DND-41 (cell line): ENCODE data around the gene SOX18.

Experiments
- ATAC-seq: fragments of 200-7000 bp; cut with Tn5 transposase; 3 replicates; pipeline ENCODE4 v1.9.1; 2021; ENCODE audit warnings: low read depth; ENCODE audit not compliant: insufficient read depth
- DNase-seq: peaks from one replicate; pipeline ENCODE4 v3.0.0-alpha.2; 2020
- H2AFZ ChIP-seq: 2 replicates; pipeline ENCODE4 v1.6.0; 2012; ENCODE audit warnings: low read depth, low read length
- H3K27ac ChIP-seq: 2 replicates; pipeline ENCODE4 v1.5.1; 2012; ENCODE audit warnings: low read length, inconsistent platforms
- H3K27me3 ChIP-seq: fragments of 200-600 bp; sonication (generic); 2 replicates; pipeline ENCODE4 v1.6.0; 2012; ENCODE audit warnings: low read length, mild to moderate bottlenecking, inconsistent platforms; ENCODE audit not compliant: insufficient read depth, poor library complexity
- H3K36me3 ChIP-seq: 2 replicates; pipeline ENCODE4 v1.5.1; 2012; ENCODE audit warnings: low read length, inconsistent platforms; ENCODE audit not compliant: insufficient read depth
- H3K4me1 ChIP-seq: 2 replicates; pipeline ENCODE4 v1.5.1; 2012; ENCODE audit warnings: mild to moderate bottlenecking, low read length; ENCODE audit not compliant: insufficient read depth
- H3K4me2 ChIP-seq: 2 replicates; pipeline ENCODE4 v1.6.0; 2012; ENCODE audit warnings: mild to moderate bottlenecking, moderate library complexity, low read length, inconsistent platforms; ENCODE audit not compliant: insufficient read depth
- H3K4me3 ChIP-seq, 2 experiments: fragments of 200-600 bp in 1 of 2; shearing (Covaris generic) in 1 of 2; 2 replicates each; pipeline ENCODE4 v1.5.1; 2012 to 2016; ENCODE audit warnings: inconsistent platforms in 2 of 2, low read length in 2 of 2, mild to moderate bottlenecking in 2 of 2, low read depth in 1 of 2, moderate library complexity in 1 of 2
- H3K79me2 ChIP-seq: 2 replicates; pipeline ENCODE4 v1.6.0; 2012; ENCODE audit warnings: low read length, inconsistent platforms; ENCODE audit not compliant: insufficient read depth
- H3K9ac ChIP-seq: 2 replicates; pipeline ENCODE4 v1.6.0; 2012; ENCODE audit warnings: low read depth, mild to moderate bottlenecking, inconsistent platforms, low read length, moderate library complexity
- H3K9me3 ChIP-seq: 2 replicates; pipeline ENCODE4 v1.5.1; 2012; ENCODE audit warnings: low read length, moderate library complexity, mild to moderate bottlenecking, inconsistent platforms; ENCODE audit not compliant: insufficient read depth, severe bottlenecking
- H4K20me1 ChIP-seq: 2 replicates; pipeline ENCODE4 v1.6.0; 2012; ENCODE audit warnings: low read length; ENCODE audit not compliant: insufficient read depth
- CTCF ChIP-seq: IDR thresholded peaks from 2 replicates; pipeline ENCODE4 v1.5.1; 2012; ENCODE audit warnings: borderline replicate concordance, low read length, moderate library complexity, mild to moderate bottlenecking; ENCODE audit not compliant: poor library complexity, severe bottlenecking; ENCODE audit errors: extremely low read depth
- EZH2 ChIP-seq: IDR thresholded peaks from 3 replicates; pipeline ENCODE4 v1.6.1; 2012; ENCODE audit warnings: borderline replicate concordance, low read depth, mild to moderate bottlenecking, moderate library complexity, low read length, inconsistent platforms; ENCODE audit not compliant: severe bottlenecking

SOX18 gene

DNA sequence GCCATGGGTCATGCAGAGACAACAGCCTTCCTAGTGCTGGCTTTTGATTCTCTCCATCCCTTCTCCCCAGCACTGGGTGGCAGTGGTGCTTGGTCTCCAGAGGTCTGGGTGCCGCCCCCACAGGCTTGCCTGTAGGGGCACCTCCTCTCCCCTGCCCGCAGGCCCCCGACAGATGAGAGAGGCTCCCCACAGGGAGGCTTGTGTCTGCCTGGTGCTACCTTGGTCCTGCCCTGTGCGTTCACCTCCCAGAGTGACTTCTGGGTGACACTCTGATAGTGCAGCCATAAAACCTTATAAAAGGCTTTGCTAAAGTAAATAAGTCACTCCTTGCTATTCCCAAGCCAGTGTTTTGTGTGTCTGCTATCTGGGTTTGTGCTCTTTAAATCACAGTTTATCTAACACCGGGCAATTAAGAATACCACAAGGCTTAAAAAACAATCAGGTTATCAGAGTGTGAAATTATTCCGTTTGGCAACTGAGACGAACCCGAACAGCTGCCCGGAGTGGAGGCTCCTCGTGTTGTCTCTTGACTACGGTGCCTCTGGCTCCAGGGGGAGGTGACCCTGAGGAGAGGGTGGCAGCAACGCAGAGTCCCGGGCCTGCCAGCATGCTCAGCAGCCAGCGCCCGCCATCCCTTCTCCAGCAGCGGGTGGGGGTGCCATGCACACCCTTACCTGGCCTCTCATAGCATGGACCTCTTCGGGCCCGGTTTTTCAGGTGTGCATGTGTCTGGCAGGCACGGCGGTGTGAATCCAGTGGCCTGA, 18.9 kb downstream of the SOX18 start:
- Histone ChIP-seq H3K4me3 (no peak overlapping the region), H3K4me2 (no peak overlapping the region), H2AFZ (no peak overlapping the region), H3K36me3 (peaks cover 89% of the 10 kb centered on the region), H3K9me3 (no peaks in the 10 kb centered on the region), H4K20me1 (peaks cover 16% of the 10 kb centered on the region), H3K9ac (no peak overlapping the region), H3K27ac (no peak overlapping the region), H3K4me1 (0 out of 2 replicates have a peak, but pooled peaks cover 2% of the 10 kb centered on the region), H3K79me2 (no peaks in the 10 kb centered on the region), H3K27me3 (no peaks in the 10 kb centered on the region)
- no peak for DNase-seq
- no peak for TF ChIP-seq CTCF
- TF ChIP-seq EZH2, result no peak
- ATAC-seq, result no peak

DNA sequence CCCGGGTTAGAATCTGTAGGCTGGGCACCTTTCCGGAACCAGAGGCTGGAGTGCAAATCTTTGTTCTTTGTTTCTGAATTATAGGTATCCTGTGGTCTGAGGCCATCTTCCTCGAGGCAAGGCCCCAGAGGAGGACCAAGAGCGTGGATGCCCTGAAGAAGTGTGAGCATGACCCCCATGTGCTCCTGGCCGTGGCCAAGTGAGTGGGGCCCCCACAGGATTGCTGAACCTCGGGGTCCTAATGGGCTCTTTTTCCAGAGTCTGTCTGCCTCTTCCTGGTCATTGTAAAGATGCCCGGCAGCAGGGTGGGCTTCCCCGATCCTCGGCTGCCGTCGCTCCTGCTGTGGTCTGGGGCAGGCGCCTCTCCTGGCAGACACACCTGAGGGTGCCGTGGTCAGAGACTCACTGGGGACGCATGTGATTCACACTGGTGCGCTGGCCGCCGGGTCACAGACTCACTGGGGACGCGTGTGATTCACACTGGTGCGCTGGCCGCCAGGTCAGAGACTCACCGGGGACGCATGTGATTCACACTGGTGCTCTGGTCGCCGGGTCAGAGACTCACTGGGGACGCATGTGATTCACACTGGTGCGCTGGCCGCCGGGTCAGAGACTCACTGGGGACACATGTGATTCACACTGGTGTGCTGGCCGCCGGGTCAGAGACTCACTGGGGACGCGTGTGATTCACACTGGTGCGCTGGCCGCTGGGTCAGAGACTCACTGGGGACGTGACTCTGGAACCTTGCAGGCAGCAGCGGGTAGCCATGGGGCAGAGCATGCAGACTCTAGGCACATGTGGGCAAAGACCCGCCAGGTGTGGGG, 19.9 kb downstream of the SOX18 start:
- H2AFZ ChIP-seq, result no peak overlapping the region
- DNase-seq (no peak), ATAC-seq (no peak)
- TF ChIP-seq EZH2 (no peak), CTCF (no peak)
- H3K27ac ChIP-seq, result no peak overlapping the region
- no peak overlapping the region for H3K4me3 ChIP-seq
- H3K79me2 ChIP-seq, result no peaks in the 10 kb centered on the region
- no peaks in the 10 kb centered on the region for H3K27me3 ChIP-seq
- no peak overlapping the region for H3K9ac ChIP-seq
- peaks cover 94% of the 10 kb centered on the region for H3K36me3 ChIP-seq
- H4K20me1 ChIP-seq, result peaks cover 23% of the 10 kb centered on the region
- no peak overlapping the region for H3K4me2 ChIP-seq
- no peaks in the 10 kb centered on the region for H3K9me3 ChIP-seq
- no peaks in the 10 kb centered on the region for H3K4me1 ChIP-seq

- H3K36me3 ChIP-seq, result peaks cover 97% of the 10 kb centered on the region
- TF ChIP-seq EZH2 (no peak), CTCF (no peak)
Measured at GRCh38 chr20:64027981-64028685, 21.3 kb downstream of the SOX18 start.

More at GRCh38 chr20:64027981-64028685, 21.3 kb downstream of the SOX18 start:
- no peak for ATAC-seq
- Histone ChIP-seq H2AFZ (no peak overlapping the region), H3K27ac (no peak overlapping the region), H3K27me3 (no peaks in the 10 kb centered on the region), H3K4me3 (no peak overlapping the region), H3K79me2 (no peaks in the 10 kb centered on the region), H3K4me1 (no peaks in the 10 kb centered on the region), H3K9ac (no peak overlapping the region), H4K20me1 (peaks cover 35% of the 10 kb centered on the region), H3K4me2 (no peak overlapping the region), H3K9me3 (no peaks in the 10 kb centered on the region)
- no peak for DNase-seq
